PFSK-1 (cell line): ENCODE data around the gene PRXL2B.

Experiments used
- POLR2AphosphoS5 ChIP-seq: IDR thresholded peaks from 2 replicates; pipeline ENCODE4 v1.6.1; 2012; ENCODE audit warnings: low read depth, mild to moderate bottlenecking, control low read depth, low read length, moderate library complexity
- REST ChIP-seq, 2 experiments: IDR thresholded peaks; 2 replicates each; pipeline versions ENCODE4 v1.6.1 to v1.8.0; 2011 to 2012; ENCODE audit warnings: low read depth in 2 of 2, low read length in 2 of 2, control low read depth in 1 of 2, inconsistent platforms in 1 of 2, mild to moderate bottlenecking in 1 of 2, moderate library complexity in 1 of 2; ENCODE audit not compliant: insufficient read depth in 1 of 2
- SIN3A ChIP-seq: IDR thresholded peaks from 2 replicates; pipeline ENCODE4 v1.6.1; 2012; ENCODE audit warnings: mild to moderate bottlenecking, low read length, moderate library complexity, borderline replicate concordance; ENCODE audit not compliant: insufficient read depth
- TAF1 ChIP-seq: IDR thresholded peaks from 2 replicates; pipeline ENCODE4 v1.6.1; 2012; ENCODE audit warnings: low read length, control low read depth, borderline replicate concordance; ENCODE audit not compliant: insufficient read depth

- no peak for TF ChIP-seq TAF1
- TF ChIP-seq POLR2AphosphoS5: no peak
- no peak for TF ChIP-seq REST (IDR thresholded peaks at IDR 0.05; ENCODE audit: insufficient read depth in 1 of 2, low read depth in 2 of 2, low read length in 2 of 2)
- no peak for TF ChIP-seq SIN3A
Observed at GRCh38 chr1:2569060-2569459, 17.5 kb upstream of the PRXL2B start.
